Neural cell (in vitro differentiated cells): ENCODE data around the gene HDGFL2. TPM values are rescaled to one million over a fixed set of nuclear protein-coding genes. Genes with fewer than 3 reads are reported as not detected.

Experiments used
- H2AFZ ChIP-seq: fragments of 200-600, 300-800 bp; sonication (generic), shearing (Covaris generic); 2 replicates; pipeline ENCODE4 v1.6.0; 2014; ENCODE audit warnings: low read depth, mild to moderate bottlenecking, antibody characterized with exemption, low read length, moderate library complexity
- H3F3A ChIP-seq: fragments of 200-600 bp; shearing (Covaris generic); 2 replicates; pipeline ENCODE4 v1.6.1; 2016; ENCODE audit warnings: mild to moderate bottlenecking, moderate library complexity, mixed read lengths, antibody characterized with exemption, low read length; ENCODE audit not compliant: insufficient read depth, poor library complexity, severe bottlenecking
- H3K27ac ChIP-seq: fragments of 200-600, 300-800 bp; sonication (generic), shearing (Covaris generic); 2 replicates; pipeline ENCODE4 v1.5.1; 2014; ENCODE audit warnings: mild to moderate bottlenecking, low read length, moderate library complexity
- H3K27me3 ChIP-seq: fragments of 300-800, 200-600 bp; sonication (generic), shearing (Covaris generic); 2 replicates; pipeline ENCODE4 v1.6.0; 2014; ENCODE audit warnings: mild to moderate bottlenecking, low read depth, low read length, moderate library complexity; ENCODE audit not compliant: insufficient read depth
- H3K36me3 ChIP-seq: fragments of 300-800, 200-600 bp; sonication (generic), shearing (Covaris generic); 2 replicates; pipeline ENCODE4 v1.5.1; 2014; ENCODE audit warnings: mild to moderate bottlenecking, antibody characterized with exemption, low read length, moderate library complexity; ENCODE audit not compliant: insufficient read depth
- H3K4me2 ChIP-seq: fragments of 300-800, 200-600 bp; sonication (generic), shearing (Covaris generic); 2 replicates; pipeline ENCODE4 v1.6.0; 2014; ENCODE audit warnings: mild to moderate bottlenecking, low read length
- H3K4me3 ChIP-seq: fragments of 300-800, 200-600 bp; sonication (generic), shearing (Covaris generic); 2 replicates; pipeline ENCODE4 v1.5.1; 2014; ENCODE audit warnings: mild to moderate bottlenecking, low read length, moderate library complexity
- H3K79me2 ChIP-seq: fragments of 200-600 bp; shearing (Covaris generic); replicated peaks from 2 replicates; pipeline ENCODE4 v1.6.0; 2014; ENCODE audit warnings: mild to moderate bottlenecking, low read length, moderate library complexity; ENCODE audit not compliant: insufficient read depth
- H3K9ac ChIP-seq: fragments of 300-800, 200-600 bp; sonication (generic), shearing (Covaris generic); 2 replicates; pipeline ENCODE4 v1.6.1; 2016; ENCODE audit warnings: mild to moderate bottlenecking, low read length, mixed read lengths
- H3K9me2 ChIP-seq: fragments of 200-600 bp; shearing (Covaris generic); 2 replicates; pipeline ENCODE4 v1.6.1; 2016; ENCODE audit warnings: mild to moderate bottlenecking, low read length, mixed read lengths; ENCODE audit not compliant: insufficient read depth
- H3K9me3 ChIP-seq: fragments of 200-600, 300-800 bp; sonication (generic), shearing (Covaris generic); 2 replicates; pipeline ENCODE4 v1.6.1; 2016; ENCODE audit warnings: mild to moderate bottlenecking, mixed run types, low read length, moderate library complexity, mixed read lengths
- H4K20me1 ChIP-seq: fragments of 200-600 bp; shearing (Covaris generic); 2 replicates; pipeline ENCODE4 v1.6.1; 2016; ENCODE audit warnings: mild to moderate bottlenecking, mixed run types; ENCODE audit not compliant: insufficient read depth
- EP300 ChIP-seq: fragments of 450-650 bp; conservative IDR thresholded peaks from 2 replicates; pipeline ENCODE4 v1.6.1; 2014; ENCODE audit warnings: antibody characterized with exemption, mild to moderate bottlenecking, moderate library complexity; ENCODE audit not compliant: poor library complexity, severe bottlenecking
- EZH2 ChIP-seq: fragments of 200-600, 300-800 bp; shearing (Covaris generic), sonication (generic); IDR thresholded peaks from 2 replicates; pipeline ENCODE4 v1.6.1; 2014; ENCODE audit warnings: antibody characterized with exemption, low read length, borderline replicate concordance, mild to moderate bottlenecking; ENCODE audit not compliant: insufficient read depth, poor library complexity, severe bottlenecking
- MXI1 ChIP-seq: fragments of 450-650 bp; conservative IDR thresholded peaks from 2 replicates; pipeline ENCODE4 v1.6.1; 2014; ENCODE audit warnings: antibody characterized with exemption, mild to moderate bottlenecking; ENCODE audit not compliant: poor library complexity, severe bottlenecking
- POLR2AphosphoS5 ChIP-seq: IDR thresholded peaks from 2 replicates; pipeline ENCODE4 v1.6.1; 2012
- RAD21 ChIP-seq: fragments of 450-650 bp; conservative IDR thresholded peaks from 2 replicates; pipeline ENCODE4 v1.6.1; 2014; ENCODE audit warnings: antibody characterized with exemption, mild to moderate bottlenecking, moderate library complexity
- SMC3 ChIP-seq: fragments of 450-650 bp; conservative IDR thresholded peaks from 2 replicates; pipeline ENCODE4 v1.6.1; 2014; ENCODE audit warnings: antibody characterized with exemption, mild to moderate bottlenecking, moderate library complexity; ENCODE audit not compliant: poor library complexity
- TAF1 ChIP-seq: IDR thresholded peaks from 2 replicates; pipeline ENCODE4 v1.6.1; 2012; ENCODE audit warnings: low read depth
- polyA plus RNA-seq: library from polyadenylated mRNA; depleted of rRNA; stranded (reverse); fragments of >200 nt; gene quantifications from 2 replicates; pipeline ENCODE4 v1.2.3, GENCODE V29; 2014
- TF ChIP-seq, protein P1 (sequence below): IDR thresholded peaks from 2 replicates; pipeline ENCODE4 v1.6.1; 2012; ENCODE audit warnings: borderline replicate concordance
- TF ChIP-seq, protein P2 (sequence below): fragments of 450-650 bp; IDR thresholded peaks from 2 replicates; pipeline ENCODE4 v1.5.1; 2014; ENCODE audit warnings: antibody characterized with exemption, mild to moderate bottlenecking, moderate library complexity; ENCODE audit not compliant: poor library complexity, severe bottlenecking

Gene HDGFL2
- polyA plus RNA-seq, 1 donor from 2014 or later, result 79.7 TPM

DNA sequence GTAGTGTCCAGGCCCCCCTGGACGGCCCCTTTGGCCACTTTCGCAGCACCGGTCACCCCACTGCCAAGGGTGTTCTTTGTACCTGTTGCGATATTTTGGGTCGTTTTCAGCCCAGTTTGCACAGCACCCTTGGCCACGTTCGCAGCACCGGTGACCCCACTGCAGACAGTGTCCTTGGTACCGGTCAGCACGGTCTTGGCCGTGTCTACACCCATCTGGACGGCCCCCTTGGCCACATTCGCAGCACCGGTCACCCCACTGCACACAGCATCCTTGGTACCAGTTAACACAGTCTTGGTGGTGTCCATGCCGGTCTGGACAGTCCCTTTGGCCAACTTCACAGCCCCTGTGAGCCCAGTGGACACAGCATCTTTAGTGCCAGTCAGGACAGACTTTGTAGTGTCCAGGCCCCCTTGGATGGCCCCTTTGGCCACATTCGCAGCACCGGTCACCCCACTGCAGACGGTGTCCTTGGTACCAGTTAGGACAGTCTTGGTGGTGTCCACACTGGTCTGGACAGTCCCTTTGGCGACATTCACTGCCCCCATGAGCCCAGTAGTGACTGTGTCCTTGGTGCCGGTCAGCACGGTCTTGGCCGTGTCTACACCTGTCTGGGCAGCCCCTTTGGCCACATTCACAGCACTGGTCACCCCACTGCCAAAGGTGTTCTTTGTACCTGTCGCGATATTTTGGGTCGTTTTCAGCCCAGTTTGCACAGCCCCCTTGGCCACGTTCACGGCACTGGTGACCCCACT, 39.4 kb downstream of the HDGFL2 start:
- H3K27ac ChIP-seq, result no peak overlapping the region
- H3K4me3 ChIP-seq, result no peak overlapping the region
- no peak overlapping the region for H3K4me2 ChIP-seq
- H3K79me2 ChIP-seq, result no peaks in the 10 kb centered on the region
- H2AFZ ChIP-seq, result no peak overlapping the region
- H3K27me3 ChIP-seq, result no peaks in the 10 kb centered on the region
- H4K20me1 ChIP-seq, result no peaks in the 10 kb centered on the region
- no peaks in the 10 kb centered on the region for H3K9me3 ChIP-seq
- no peaks in the 10 kb centered on the region for H3F3A ChIP-seq
- no peaks in the 10 kb centered on the region for H3K36me3 ChIP-seq
- no peak overlapping the region for H3K9ac ChIP-seq
- no peaks in the 10 kb centered on the region for H3K9me2 ChIP-seq
- TF ChIP-seq EZH2 (no peak), POLR2AphosphoS5 (no peak), SMC3 (no peak), TAF1 (no peak), RAD21 (no peak), EP300 (no peak), MXI1 (no peak)
- TF ChIP-seq, protein P1, sequence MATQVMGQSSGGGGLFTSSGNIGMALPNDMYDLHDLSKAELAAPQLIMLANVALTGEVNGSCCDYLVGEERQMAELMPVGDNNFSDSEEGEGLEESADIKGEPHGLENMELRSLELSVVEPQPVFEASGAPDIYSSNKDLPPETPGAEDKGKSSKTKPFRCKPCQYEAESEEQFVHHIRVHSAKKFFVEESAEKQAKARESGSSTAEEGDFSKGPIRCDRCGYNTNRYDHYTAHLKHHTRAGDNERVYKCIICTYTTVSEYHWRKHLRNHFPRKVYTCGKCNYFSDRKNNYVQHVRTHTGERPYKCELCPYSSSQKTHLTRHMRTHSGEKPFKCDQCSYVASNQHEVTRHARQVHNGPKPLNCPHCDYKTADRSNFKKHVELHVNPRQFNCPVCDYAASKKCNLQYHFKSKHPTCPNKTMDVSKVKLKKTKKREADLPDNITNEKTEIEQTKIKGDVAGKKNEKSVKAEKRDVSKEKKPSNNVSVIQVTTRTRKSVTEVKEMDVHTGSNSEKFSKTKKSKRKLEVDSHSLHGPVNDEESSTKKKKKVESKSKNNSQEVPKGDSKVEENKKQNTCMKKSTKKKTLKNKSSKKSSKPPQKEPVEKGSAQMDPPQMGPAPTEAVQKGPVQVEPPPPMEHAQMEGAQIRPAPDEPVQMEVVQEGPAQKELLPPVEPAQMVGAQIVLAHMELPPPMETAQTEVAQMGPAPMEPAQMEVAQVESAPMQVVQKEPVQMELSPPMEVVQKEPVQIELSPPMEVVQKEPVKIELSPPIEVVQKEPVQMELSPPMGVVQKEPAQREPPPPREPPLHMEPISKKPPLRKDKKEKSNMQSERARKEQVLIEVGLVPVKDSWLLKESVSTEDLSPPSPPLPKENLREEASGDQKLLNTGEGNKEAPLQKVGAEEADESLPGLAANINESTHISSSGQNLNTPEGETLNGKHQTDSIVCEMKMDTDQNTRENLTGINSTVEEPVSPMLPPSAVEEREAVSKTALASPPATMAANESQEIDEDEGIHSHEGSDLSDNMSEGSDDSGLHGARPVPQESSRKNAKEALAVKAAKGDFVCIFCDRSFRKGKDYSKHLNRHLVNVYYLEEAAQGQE, result no peak
- TF ChIP-seq, protein P2, sequence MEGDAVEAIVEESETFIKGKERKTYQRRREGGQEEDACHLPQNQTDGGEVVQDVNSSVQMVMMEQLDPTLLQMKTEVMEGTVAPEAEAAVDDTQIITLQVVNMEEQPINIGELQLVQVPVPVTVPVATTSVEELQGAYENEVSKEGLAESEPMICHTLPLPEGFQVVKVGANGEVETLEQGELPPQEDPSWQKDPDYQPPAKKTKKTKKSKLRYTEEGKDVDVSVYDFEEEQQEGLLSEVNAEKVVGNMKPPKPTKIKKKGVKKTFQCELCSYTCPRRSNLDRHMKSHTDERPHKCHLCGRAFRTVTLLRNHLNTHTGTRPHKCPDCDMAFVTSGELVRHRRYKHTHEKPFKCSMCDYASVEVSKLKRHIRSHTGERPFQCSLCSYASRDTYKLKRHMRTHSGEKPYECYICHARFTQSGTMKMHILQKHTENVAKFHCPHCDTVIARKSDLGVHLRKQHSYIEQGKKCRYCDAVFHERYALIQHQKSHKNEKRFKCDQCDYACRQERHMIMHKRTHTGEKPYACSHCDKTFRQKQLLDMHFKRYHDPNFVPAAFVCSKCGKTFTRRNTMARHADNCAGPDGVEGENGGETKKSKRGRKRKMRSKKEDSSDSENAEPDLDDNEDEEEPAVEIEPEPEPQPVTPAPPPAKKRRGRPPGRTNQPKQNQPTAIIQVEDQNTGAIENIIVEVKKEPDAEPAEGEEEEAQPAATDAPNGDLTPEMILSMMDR, result no peak

DNA sequence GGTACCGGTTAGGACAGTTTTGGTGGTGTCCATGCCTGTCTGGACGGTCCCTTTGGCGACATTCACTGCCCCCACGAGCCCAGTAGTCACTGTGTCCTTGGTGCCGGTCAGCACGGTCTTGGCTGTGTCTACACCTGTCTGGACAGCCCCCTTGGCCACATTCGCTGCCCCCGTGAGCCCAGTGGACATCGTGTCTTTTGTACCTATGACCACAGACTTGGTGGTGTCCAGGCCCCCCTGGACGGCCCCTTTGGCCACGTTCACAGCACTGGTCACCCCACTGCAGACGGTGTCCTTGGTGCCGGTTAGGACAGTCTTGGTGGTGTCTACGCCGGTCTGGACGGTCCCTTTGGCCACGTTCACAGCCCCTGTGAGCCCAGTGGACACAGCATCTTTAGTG, 40.0 kb downstream of the HDGFL2 start:
- Histone ChIP-seq H3K27me3 (no peaks in the 10 kb centered on the region), H3K27ac (no peak overlapping the region), H2AFZ (no peak overlapping the region), H3K4me2 (no peak overlapping the region), H3F3A (no peaks in the 10 kb centered on the region), H4K20me1 (no peaks in the 10 kb centered on the region), H3K36me3 (no peaks in the 10 kb centered on the region), H3K9me3 (no peaks in the 10 kb centered on the region), H3K9me2 (no peaks in the 10 kb centered on the region), H3K9ac (no peak overlapping the region), H3K79me2 (no peaks in the 10 kb centered on the region), H3K4me3 (no peak overlapping the region)
- no peak for TF ChIP-seq RAD21
- TF ChIP-seq TAF1, result no peak
- TF ChIP-seq POLR2AphosphoS5, result no peak
- TF ChIP-seq EP300, result no peak
- TF ChIP-seq EZH2, result no peak
- no peak for TF ChIP-seq MXI1
- TF ChIP-seq, protein P2, result no peak
- no peak for TF ChIP-seq SMC3
- TF ChIP-seq, protein P1, result no peak
